H1 (cell line): Measurements from ENCODE around the gene ARID1B. TPM values are rescaled to one million over a fixed set of nuclear protein-coding genes. Genes with fewer than 3 reads are reported as not detected.

Source experiments
- CTCF ChIA-PET: fragments of 300-600 bp; sonication (Branson Sonifier 250); formaldehyde crosslinking; loops from one replicate; lab custom pipeline; 2021; ENCODE audit not compliant: partially characterized antibody; lab: Charles Lee
- POLR2A ChIA-PET: fragments of 300-600 bp; sonication (Branson Sonifier 250); formaldehyde crosslinking; loops from one replicate; lab custom pipeline; 2021; ENCODE audit warnings: inconsistent platforms; ENCODE audit not compliant: partially characterized antibody; lab: Charles Lee
- DNase-seq, 2 experiments: peaks; one replicate each; pipeline versions ENCODE4 v3.0.0 to v3.0.0-alpha.2; 2010 to 2022; ENCODE audit warnings: low spot score in 2 of 2, low read depth in 1 of 2, mixed read lengths in 1 of 2
- FAIRE-seq: peaks from 2 replicates; lab custom pipeline; 2011; peaks lifted over from hg19 to GRCh38; lab: Jason Lieb, UNC
- H2AFZ ChIP-seq: 2 replicates; pipeline ENCODE4 v1.8.1; 2012; ENCODE audit warnings: low read length, inconsistent platforms
- H2AK5ac ChIP-seq: 2 replicates; pipeline ENCODE4 v1.6.1; 2013; ENCODE audit warnings: low read depth, low read length
- H2BK120ac ChIP-seq: replicated peaks from 2 replicates; pipeline ENCODE3; 2013; ENCODE audit warnings: low read depth, low read length, inconsistent platforms
- H2BK12ac ChIP-seq: 2 replicates; pipeline ENCODE4 v1.6.1; 2013; ENCODE audit warnings: low read depth, low read length
- H2BK15ac ChIP-seq: 2 replicates; pipeline ENCODE4 v1.6.1; 2013; ENCODE audit warnings: low read length
- H2BK20ac ChIP-seq: 2 replicates; pipeline ENCODE4 v1.6.1; 2013; ENCODE audit warnings: low read length
- H2BK5ac ChIP-seq: 2 replicates; pipeline ENCODE4 v1.6.1; 2013; ENCODE audit warnings: low read depth, low read length
- H3K14ac ChIP-seq: 2 replicates; pipeline ENCODE4 v1.6.1; 2013; ENCODE audit warnings: inconsistent platforms; ENCODE audit not compliant: insufficient read length
- H3K18ac ChIP-seq: 2 replicates; pipeline ENCODE4 v1.6.1; 2013; ENCODE audit warnings: low read length; ENCODE audit errors: extremely low read depth
- H3K23ac ChIP-seq: 2 replicates; pipeline ENCODE4 v1.6.1; 2013; ENCODE audit warnings: inconsistent platforms; ENCODE audit not compliant: insufficient read length
- H3K23me2 ChIP-seq: 2 replicates; pipeline ENCODE4 v1.6.1; 2013; ENCODE audit warnings: low read depth, low read length
- H3K27ac ChIP-seq: 2 replicates; pipeline ENCODE4 v1.6.1; 2011; ENCODE audit warnings: low read depth, low read length, inconsistent platforms
- H3K27me3 ChIP-seq, 4 experiments: replicated peaks in 1 of 4; 1 replicate in 1 of 4; 2 replicates in 3 of 4; pipeline versions ENCODE4 v1.6.1 to v1.8.1; 2011 to 2013; ENCODE audit warnings: low read length in 3 of 4, mild to moderate bottlenecking in 3 of 4, inconsistent platforms in 2 of 4, mixed read lengths in 2 of 4, moderate library complexity in 1 of 4; ENCODE audit not compliant: control insufficient read depth in 3 of 4, insufficient read depth in 3 of 4; ENCODE audit errors: extremely low read depth in 1 of 4
- H3K36me3 ChIP-seq, 4 experiments: 2 replicates each; pipeline versions ENCODE4 v1.6.1 to v1.8.1; 2011 to 2013; ENCODE audit warnings: mild to moderate bottlenecking in 4 of 4, low read length in 3 of 4, moderate library complexity in 2 of 4, control low read depth in 1 of 4, inconsistent platforms in 1 of 4; ENCODE audit not compliant: insufficient read depth in 4 of 4, control insufficient read depth in 2 of 4
- H3K4ac ChIP-seq: replicated peaks from 2 replicates; pipeline ENCODE3; 2013; ENCODE audit warnings: low read length, low read depth, mixed read lengths, inconsistent platforms; ENCODE audit not compliant: insufficient read length
- H3K4me1 ChIP-seq, 4 experiments: replicated peaks in 1 of 4; 1 replicate in 1 of 4; 2 replicates in 3 of 4; pipeline versions ENCODE4 v1.6.1 to v1.8.1; 2011 to 2013; ENCODE audit warnings: low read length in 3 of 4, inconsistent platforms in 2 of 4, mixed read lengths in 1 of 4; ENCODE audit not compliant: insufficient read depth in 4 of 4, control insufficient read depth in 3 of 4
- H3K4me2 ChIP-seq, 2 experiments: 2 replicates each; pipeline versions ENCODE4 v1.6.1 to v1.8.1; 2011 to 2013; ENCODE audit warnings: low read depth in 2 of 2, low read length in 2 of 2, control low read depth in 1 of 2, inconsistent platforms in 1 of 2, mild to moderate bottlenecking in 1 of 2; ENCODE audit not compliant: insufficient read depth in 1 of 2
- H3K4me3 ChIP-seq, 4 experiments: fragments of 200-600, 300-600 bp in 1 of 4; sonication (generic), shearing (Covaris generic), sonication (Bioruptor Twin) in 1 of 4; 2 replicates each; pipeline versions ENCODE4 v1.5.1 to v1.8.1; 2011 to 2016; ENCODE audit warnings: low read length in 4 of 4, low read depth in 3 of 4, control low read depth in 2 of 4, inconsistent platforms in 2 of 4, mild to moderate bottlenecking in 2 of 4, mixed read lengths in 1 of 4, moderate library complexity in 1 of 4; ENCODE audit not compliant: insufficient read depth in 2 of 4; ENCODE audit errors: extremely low read depth in 1 of 4
- H3K56ac ChIP-seq: replicated peaks from 2 replicates; pipeline ENCODE3; 2013; ENCODE audit warnings: low read depth, mild to moderate bottlenecking, mixed read lengths, low read length, inconsistent platforms; ENCODE audit not compliant: insufficient read length
- H3K79me1 ChIP-seq: 2 replicates; pipeline ENCODE4 v1.6.1; 2013; ENCODE audit warnings: low read depth, low read length, control low read depth
- H3K79me2 ChIP-seq, 2 experiments: 2 replicates each; pipeline versions ENCODE4 v1.6.1 to v1.8.1; 2012 to 2013; ENCODE audit warnings: low read length in 2 of 2, mild to moderate bottlenecking in 2 of 2, inconsistent platforms in 1 of 2; ENCODE audit not compliant: insufficient read depth in 2 of 2, control insufficient read depth in 1 of 2
- H3K9ac ChIP-seq, 4 experiments: replicated peaks in 1 of 4; 1 replicate in 1 of 4; 2 replicates in 3 of 4; pipeline versions ENCODE4 v1.6.1 to v1.8.1; 2011 to 2013; ENCODE audit warnings: low read depth in 3 of 4, low read length in 3 of 4, control low read depth in 2 of 4, mild to moderate bottlenecking in 2 of 4, moderate library complexity in 2 of 4, inconsistent platforms in 1 of 4; ENCODE audit errors: extremely low read depth in 1 of 4
- H3K9me3 ChIP-seq, 2 experiments: 2 replicates each; pipeline versions ENCODE4 v1.6.1 to v1.8.1; 2012 to 2013; ENCODE audit warnings: mild to moderate bottlenecking in 2 of 2, moderate library complexity in 2 of 2, control low read depth in 1 of 2, inconsistent platforms in 1 of 2, low read depth in 1 of 2, low read length in 1 of 2, mixed read lengths in 1 of 2; ENCODE audit not compliant: insufficient read depth in 2 of 2
- H4K20me1 ChIP-seq, 2 experiments: replicated peaks in 1 of 2; 2 replicates each; pipeline versions ENCODE3 to v1.8.1; 2011 to 2013; ENCODE audit warnings: inconsistent platforms in 2 of 2, low read length in 2 of 2, mild to moderate bottlenecking in 1 of 2; ENCODE audit not compliant: insufficient read depth in 2 of 2, control insufficient read depth in 1 of 2
- H4K5ac ChIP-seq: 2 replicates; pipeline ENCODE4 v1.6.1; 2013; ENCODE audit warnings: low read length, low read depth, mixed read lengths, inconsistent platforms; ENCODE audit not compliant: insufficient read length
- H4K8ac ChIP-seq: 2 replicates; pipeline ENCODE4 v1.8.0; 2013; ENCODE audit warnings: mild to moderate bottlenecking, moderate library complexity, low read length, inconsistent platforms; ENCODE audit not compliant: insufficient read depth; ENCODE audit errors: extremely low read depth
- H4K91ac ChIP-seq: replicated peaks from 2 replicates; pipeline ENCODE3; 2013; ENCODE audit warnings: low read length, mixed read lengths, inconsistent platforms; ENCODE audit not compliant: insufficient read length
- ATF2 ChIP-seq: IDR thresholded peaks from 2 replicates; pipeline ENCODE4 v1.6.1; 2012; ENCODE audit warnings: low read length, inconsistent platforms
- BACH1 ChIP-seq: IDR thresholded peaks from 2 replicates; pipeline ENCODE4 v1.6.1; 2012; ENCODE audit warnings: low read length, improper control_type of control experiment
- CREB1 ChIP-seq: IDR thresholded peaks from 2 replicates; pipeline ENCODE4 v1.6.1; 2012; ENCODE audit warnings: inconsistent platforms
- FOSL1 ChIP-seq: IDR thresholded peaks from 2 replicates; pipeline ENCODE4 v1.6.1; 2011; ENCODE audit warnings: mild to moderate bottlenecking, low read depth, low read length, moderate library complexity; ENCODE audit not compliant: insufficient read depth
- HDAC2 ChIP-seq, 2 experiments: fragments of 300-600 bp in 1 of 2; sonication (generic) in 1 of 2; IDR thresholded peaks; 2 replicates each; pipeline ENCODE4 v1.6.1; 2011 to 2012; ENCODE audit warnings: low read depth in 2 of 2, low read length in 2 of 2, mild to moderate bottlenecking in 2 of 2, moderate library complexity in 2 of 2, borderline replicate concordance in 1 of 2, inconsistent platforms in 1 of 2
- MAX ChIP-seq: IDR thresholded peaks from 2 replicates; pipeline ENCODE4 v1.6.1; 2012; ENCODE audit warnings: inconsistent platforms
- NANOG ChIP-seq: IDR thresholded peaks from 2 replicates; pipeline ENCODE4 v1.6.1; 2011; ENCODE audit warnings: low read length, low read depth, mild to moderate bottlenecking, inconsistent platforms; ENCODE audit not compliant: insufficient read depth, poor library complexity, severe bottlenecking
- PHF8 ChIP-seq: fragments of 200-600 bp; sonication (generic); conservative IDR thresholded peaks from 2 replicates; pipeline ENCODE4 v1.7.1; 2012; ENCODE audit warnings: low read depth, mild to moderate bottlenecking, inconsistent platforms, low read length, moderate library complexity
- POU5F1 ChIP-seq: IDR thresholded peaks from 2 replicates; pipeline ENCODE4 v1.6.1; 2011; ENCODE audit warnings: low read depth, mild to moderate bottlenecking, low read length, moderate library complexity
- RFX5 ChIP-seq: IDR thresholded peaks from 2 replicates; pipeline ENCODE4 v1.6.1; 2011; ENCODE audit warnings: low read depth, low read length, improper control_type of control experiment, borderline replicate concordance
- USF2 ChIP-seq: IDR thresholded peaks from 2 replicates; pipeline ENCODE4 v1.6.1; 2011; ENCODE audit warnings: low read length, improper control_type of control experiment
- WGBS, 2 experiments: shearing (Covaris generic) in 1 of 2; methylation state at CpG; one replicate each; pipeline versions ENCODE4 v1.1.6 to v1.1.7; 2013 to 2015; ENCODE audit warnings: low lambda C conversion rate in 2 of 2, mixed read lengths in 2 of 2, inconsistent platforms in 1 of 2, low coverage in 1 of 2, missing lambda C conversion rate in 1 of 2; ENCODE audit not compliant: insufficient replicate concordance in 2 of 2, insufficient coverage in 1 of 2, insufficient read length in 1 of 2; ENCODE audit errors: extremely low coverage in 1 of 2, missing lambda C conversion rate in 1 of 2; 5-methylcytosine and 5-hydroxymethylcytosine counted together
- polyA plus RNA-seq, 7 experiments: library from polyadenylated mRNA; depleted of rRNA in 3 of 7; stranded (reverse) in 5 of 7; unstranded in 2 of 7; fragments of >200 nt in 5 of 7; fragments of 200-250 nt in 2 of 7; gene quantifications; 1 replicate in 5 of 7; 2 replicates in 1 of 7; 4 replicates in 1 of 7; pipeline versions ENCODE4 v1.2.1 to v1.2.3, GENCODE V29; 2011 to 2013; ENCODE audit warnings: missing spikeins in 2 of 7, mixed read lengths in 2 of 7
- total RNA-seq: library from RNA; stranded (reverse); fragmentation: NEBNext Ultra II Directional; extraction: Animal tissue kit (Norgen Biotek cat#: 25700); gene quantifications from 2 replicates; pipeline ENCODE4 v1.2.1, GENCODE V29; 2021

ARID1B gene
- total and polyA plus RNA-seq, 2 of the 8 experiments (the other 6 are each of a cell fraction or from before 2014, with no cell fraction given): 24.3 to 70.3 TPM

- POLR2A ChIA-PET: no interaction called here
- TF ChIP-seq NANOG (no peak), HDAC2 (IDR thresholded peaks at IDR 0.05; ENCODE audit: borderline replicate concordance in 1 of 2, low read depth in 2 of 2, low read length in 2 of 2) (no peak), FOSL1 (no peak), PHF8 (no peak), USF2 (no peak), POU5F1 (no peak), BACH1 (no peak), MAX (no peak), RFX5 (no peak), ATF2 (no peak), CREB1 (no peak)
These were observed 82.5 kb downstream of the ARID1B start for GRCh38 chr6:156859686-156860085.

More at GRCh38 chr6:156859686-156860085, 82.5 kb downstream of the ARID1B start:
- CTCF ChIA-PET: interaction anchor here (0.6 to 0.7 kb wide), 2 partner anchors 8 to 33 kb away, joined by 3 read pairs; no protein-coding TSS in a partner anchor
- Histone ChIP-seq H3K14ac (no peak overlapping the region), H2BK12ac (no peak overlapping the region), H4K8ac (no peak overlapping the region), H4K91ac (no peak overlapping the region), H3K79me2 (peaks cover 18 to 100% of the 10 kb centered on the region in 2 experiments), H3K4me3 (no peak overlapping the region), H2BK5ac (no peak overlapping the region), H2BK120ac (no peak overlapping the region), H3K4me1 (peaks cover 2 to 12% (median 8%) of the 10 kb centered on the region in 4 experiments; a peak in 5 of 7 replicates), H3K9ac (no peak overlapping the region), H2AFZ (no peak overlapping the region), H2BK20ac (no peak overlapping the region), H3K79me1 (peaks cover 9% of the 10 kb centered on the region), H2AK5ac (no peak overlapping the region), H3K4me2 (no peak overlapping the region), H3K18ac (no peak overlapping the region), H3K23ac (no peak overlapping the region), H3K56ac (no peak overlapping the region), H3K9me3 (no peaks in the 10 kb centered on the region), H3K36me3 (no peaks in the 10 kb centered on the region), H2BK15ac (no peak overlapping the region), H4K5ac (no peak overlapping the region), H3K4ac (no peak overlapping the region), H3K27ac (no peak overlapping the region), H3K27me3 (no peaks in the 10 kb centered on the region), H4K20me1 (peaks cover 11% of the 10 kb centered on the region in 2 experiments), H3K23me2 (no peaks in the 10 kb centered on the region)
- FAIRE-seq (no peak), DNase-seq (no peak)
- 75% methylated on average over 1 of the region's 1 CpG; no CpG with 5 or more reads in 1 of the 2 experiments for WGBS, 2 experiments
